K562 (cell line): Measurements from ENCODE around the gene ATP2A2. TPM values are rescaled to one million over a fixed set of nuclear protein-coding genes. Genes with fewer than 3 reads are reported as not detected.

Experiments
- ARID1B ChIP-seq: fragments of 450-650 bp; IDR thresholded peaks from 2 replicates; pipeline ENCODE4 v1.6.1; 2016; ENCODE audit warnings: antibody characterized with exemption, mild to moderate bottlenecking, inconsistent platforms
- C11orf30 ChIP-seq: fragments of 450-650 bp; IDR thresholded peaks from 2 replicates; pipeline ENCODE4 v1.6.1; 2016; ENCODE audit warnings: low read depth, mild to moderate bottlenecking
- CEBPG ChIP-seq, 3 experiments: fragments of 200-800 bp in 1 of 3; sonication (Bioruptor generic) in 1 of 3; sonication (generic) in 1 of 3; formaldehyde crosslinking in 1 of 3; IDR thresholded peaks in 2 of 3; conservative IDR thresholded peaks in 1 of 3; 2 replicates each; pipeline versions ENCODE4 v1.6.1 to v1.8.0; 2016 to 2022; ENCODE audit warnings: missing compliant biosample characterization in 2 of 3, missing genetic modification characterization in 2 of 3, mild to moderate bottlenecking in 1 of 3, missing genetic modification reagents in 1 of 3
- EP400 ChIP-seq: fragments of 450-650 bp; IDR thresholded peaks from 2 replicates; pipeline ENCODE4 v1.6.1; 2017; ENCODE audit warnings: antibody characterized with exemption, mild to moderate bottlenecking, moderate library complexity
- HDAC6 ChIP-seq: IDR thresholded peaks from 2 replicates; pipeline ENCODE4 v1.6.1; 2012; ENCODE audit warnings: low read depth, mild to moderate bottlenecking, control low read depth, inconsistent platforms, low read length, moderate library complexity
- MAFK ChIP-seq: IDR thresholded peaks from 2 replicates; pipeline ENCODE4 v1.6.1; 2011; ENCODE audit warnings: low read length, improper control_type of control experiment
- MTA2 ChIP-seq: fragments of 450-650 bp; IDR thresholded peaks from 2 replicates; pipeline ENCODE4 v1.6.1; 2016; ENCODE audit warnings: low read depth
- MTA3 ChIP-seq: fragments of 450-650 bp; formaldehyde crosslinking; IDR thresholded peaks from 2 replicates; pipeline ENCODE4 v1.6.1; 2017; ENCODE audit warnings: mild to moderate bottlenecking, borderline replicate concordance
- TAL1 ChIP-seq: fragments of 450-650 bp; IDR thresholded peaks from 2 replicates; pipeline ENCODE4 v1.6.1; 2016; ENCODE audit warnings: mild to moderate bottlenecking
- ZC3H8 ChIP-seq: fragments of 450-650 bp; IDR thresholded peaks from 2 replicates; pipeline ENCODE4 v1.6.1; 2017
- polyA plus RNA-seq, 8 experiments: library from polyadenylated mRNA; depleted of rRNA in 4 of 8; stranded (reverse) in 5 of 8; unstranded in 3 of 8; fragments of >200 nt; fragmentation: Nextera tagmentation in 2 of 8; fragmentation: Illumina TruSeq in 1 of 8; extraction: Ambion mirVana in 2 of 8; extraction: Trizol in 1 of 8; gene quantifications; 2 replicates each; pipeline versions ENCODE4 v1.2.1 to v1.2.3, GENCODE V29; 2011 to 2014; ENCODE audit warnings: inconsistent platforms in 1 of 8, missing spikeins in 1 of 8
- total RNA-seq, 7 experiments: library from RNA; depleted of rRNA in 6 of 7; stranded (reverse); fragments of >200 nt in 6 of 7; fragmentation: Illumina TruSeq in 2 of 7; extraction: Trizol in 2 of 7; gene quantifications; 2 replicates each; pipeline versions ENCODE4 v1.2.1 to v1.2.3, GENCODE V29; 2011 to 2021; ENCODE audit warnings: low replicate concordance in 1 of 7
- TF ChIP-seq, protein P1 (sequence below), 2 experiments: fragments of 450-650 bp in 1 of 2; sonication (generic) in 1 of 2; formaldehyde crosslinking in 1 of 2; IDR thresholded peaks; 2 replicates each; pipeline versions ENCODE4 v1.7.1 to v1.9.0; 2016 to 2022; ENCODE audit warnings: inconsistent platforms in 1 of 2, mild to moderate bottlenecking in 1 of 2, missing genetic modification reagents in 1 of 2
- TF ChIP-seq, protein P2 (sequence below): IDR thresholded peaks from 2 replicates; pipeline ENCODE4 v1.6.1; 2012; ENCODE audit warnings: low read depth, low read length, improper control_type of control experiment, borderline replicate concordance
- TF ChIP-seq, protein P3 (sequence below): sonication (generic); formaldehyde crosslinking; IDR thresholded peaks from 2 replicates; pipeline ENCODE4 v1.5.0; 2020; ENCODE audit warnings: missing genetic modification reagents
- TF ChIP-seq, protein P4 (sequence below), 2 experiments: fragments of 450-650 bp; IDR thresholded peaks; 2 replicates each; pipeline ENCODE4 v1.6.1; 2016

Gene ATP2A2
- total and polyA plus RNA-seq, 9 of the 15 experiments (the other 6 are each of a cell fraction or from before 2014, with no cell fraction given) = 5.2 to 205 (median 51.6) TPM

DNA sequence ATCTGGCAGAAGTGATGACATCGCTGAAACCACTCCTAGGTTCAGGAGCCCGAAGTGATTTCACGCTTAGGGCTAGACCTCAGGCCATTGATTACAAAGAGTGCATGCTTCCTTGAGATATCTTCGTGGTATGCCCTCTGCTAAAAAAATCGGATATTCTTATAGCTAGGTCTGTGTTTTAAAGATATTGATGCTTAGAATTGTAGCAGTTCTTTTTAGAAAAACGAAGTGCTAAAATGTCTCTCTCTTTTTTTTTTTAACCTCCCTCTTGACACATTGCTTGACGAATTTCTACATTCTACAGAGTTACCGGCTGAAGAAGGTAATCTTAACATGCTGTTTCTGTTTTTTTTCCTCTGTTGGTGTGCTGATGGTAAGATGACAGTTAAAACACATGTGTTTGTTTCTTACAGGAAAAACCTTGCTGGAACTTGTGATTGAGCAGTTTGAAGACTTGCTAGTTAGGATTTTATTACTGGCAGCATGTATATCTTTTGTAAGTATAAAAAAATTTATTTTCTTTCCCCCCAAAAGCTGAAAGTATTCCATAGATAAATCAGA is 1.3 kb downstream of the ATP2A2 start (continued):
- TF ChIP-seq, protein P1, sequence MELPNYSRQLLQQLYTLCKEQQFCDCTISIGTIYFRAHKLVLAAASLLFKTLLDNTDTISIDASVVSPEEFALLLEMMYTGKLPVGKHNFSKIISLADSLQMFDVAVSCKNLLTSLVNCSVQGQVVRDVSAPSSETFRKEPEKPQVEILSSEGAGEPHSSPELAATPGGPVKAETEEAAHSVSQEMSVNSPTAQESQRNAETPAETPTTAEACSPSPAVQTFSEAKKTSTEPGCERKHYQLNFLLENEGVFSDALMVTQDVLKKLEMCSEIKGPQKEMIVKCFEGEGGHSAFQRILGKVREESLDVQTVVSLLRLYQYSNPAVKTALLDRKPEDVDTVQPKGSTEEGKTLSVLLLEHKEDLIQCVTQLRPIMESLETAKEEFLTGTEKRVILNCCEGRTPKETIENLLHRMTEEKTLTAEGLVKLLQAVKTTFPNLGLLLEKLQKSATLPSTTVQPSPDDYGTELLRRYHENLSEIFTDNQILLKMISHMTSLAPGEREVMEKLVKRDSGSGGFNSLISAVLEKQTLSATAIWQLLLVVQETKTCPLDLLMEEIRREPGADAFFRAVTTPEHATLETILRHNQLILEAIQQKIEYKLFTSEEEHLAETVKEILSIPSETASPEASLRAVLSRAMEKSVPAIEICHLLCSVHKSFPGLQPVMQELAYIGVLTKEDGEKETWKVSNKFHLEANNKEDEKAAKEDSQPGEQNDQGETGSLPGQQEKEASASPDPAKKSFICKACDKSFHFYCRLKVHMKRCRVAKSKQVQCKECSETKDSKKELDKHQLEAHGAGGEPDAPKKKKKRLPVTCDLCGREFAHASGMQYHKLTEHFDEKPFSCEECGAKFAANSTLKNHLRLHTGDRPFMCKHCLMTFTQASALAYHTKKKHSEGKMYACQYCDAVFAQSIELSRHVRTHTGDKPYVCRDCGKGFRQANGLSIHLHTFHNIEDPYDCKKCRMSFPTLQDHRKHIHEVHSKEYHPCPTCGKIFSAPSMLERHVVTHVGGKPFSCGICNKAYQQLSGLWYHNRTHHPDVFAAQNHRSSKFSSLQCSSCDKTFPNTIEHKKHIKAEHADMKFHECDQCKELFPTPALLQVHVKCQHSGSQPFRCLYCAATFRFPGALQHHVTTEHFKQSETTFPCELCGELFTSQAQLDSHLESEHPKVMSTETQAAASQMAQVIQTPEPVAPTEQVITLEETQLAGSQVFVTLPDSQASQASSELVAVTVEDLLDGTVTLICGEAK (IDR thresholded peaks at IDR 0.05) = peak; percentile 49
- TF ChIP-seq, protein P1 (CRISPR knock-in tag; IDR thresholded peaks at IDR 0.05) = no peak
- TF ChIP-seq C11orf30 (peak; percentile 78; the same call in 1 of the 2 replicates), MTA2 (0 out of 2 replicates have a peak, but pooled peaks have one; percentile 12), ZC3H8 (0 out of 2 replicates have a peak, but pooled peaks have one; percentile 13), EP400 (peak; percentile 43; the same call in 1 of the 2 replicates), MAFK (peak; percentile 49), HDAC6 (no peak), MTA3 (0 out of 2 replicates have a peak, but pooled peaks have one; percentile 2), CEBPG (CRISPR knock-in tag; IDR thresholded peaks at IDR 0.05) (peak; percentile 79), CEBPG (tag; conservative IDR thresholded peaks at IDR 0.05 in 1 of 2, IDR thresholded peaks at IDR 0.05 in 1 of 2) (peak; percentile 3 to 74), TAL1 (peak; percentile 31; the same call in 1 of the 2 replicates), ARID1B (peak; percentile 30; the same call in 1 of the 2 replicates)
- TF ChIP-seq, protein P2, sequence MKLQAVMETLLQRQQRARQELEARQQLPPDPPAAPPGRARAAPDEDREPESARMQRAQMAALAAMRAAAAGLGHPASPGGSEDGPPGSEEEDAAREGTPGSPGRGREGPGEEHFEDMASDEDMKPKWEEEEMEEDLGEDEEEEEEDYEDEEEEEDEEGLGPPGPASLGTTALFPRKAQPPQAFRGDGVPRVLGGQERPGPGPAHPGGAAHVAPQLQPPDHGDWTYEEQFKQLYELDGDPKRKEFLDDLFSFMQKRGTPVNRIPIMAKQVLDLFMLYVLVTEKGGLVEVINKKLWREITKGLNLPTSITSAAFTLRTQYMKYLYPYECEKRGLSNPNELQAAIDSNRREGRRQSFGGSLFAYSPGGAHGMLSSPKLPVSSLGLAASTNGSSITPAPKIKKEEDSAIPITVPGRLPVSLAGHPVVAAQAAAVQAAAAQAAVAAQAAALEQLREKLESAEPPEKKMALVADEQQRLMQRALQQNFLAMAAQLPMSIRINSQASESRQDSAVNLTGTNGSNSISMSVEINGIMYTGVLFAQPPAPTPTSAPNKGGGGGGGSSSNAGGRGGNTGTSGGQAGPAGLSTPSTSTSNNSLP = no peak
- TF ChIP-seq, protein P3, sequence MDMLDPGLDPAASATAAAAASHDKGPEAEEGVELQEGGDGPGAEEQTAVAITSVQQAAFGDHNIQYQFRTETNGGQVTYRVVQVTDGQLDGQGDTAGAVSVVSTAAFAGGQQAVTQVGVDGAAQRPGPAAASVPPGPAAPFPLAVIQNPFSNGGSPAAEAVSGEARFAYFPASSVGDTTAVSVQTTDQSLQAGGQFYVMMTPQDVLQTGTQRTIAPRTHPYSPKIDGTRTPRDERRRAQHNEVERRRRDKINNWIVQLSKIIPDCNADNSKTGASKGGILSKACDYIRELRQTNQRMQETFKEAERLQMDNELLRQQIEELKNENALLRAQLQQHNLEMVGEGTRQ = no peak
- TF ChIP-seq, protein P4, sequence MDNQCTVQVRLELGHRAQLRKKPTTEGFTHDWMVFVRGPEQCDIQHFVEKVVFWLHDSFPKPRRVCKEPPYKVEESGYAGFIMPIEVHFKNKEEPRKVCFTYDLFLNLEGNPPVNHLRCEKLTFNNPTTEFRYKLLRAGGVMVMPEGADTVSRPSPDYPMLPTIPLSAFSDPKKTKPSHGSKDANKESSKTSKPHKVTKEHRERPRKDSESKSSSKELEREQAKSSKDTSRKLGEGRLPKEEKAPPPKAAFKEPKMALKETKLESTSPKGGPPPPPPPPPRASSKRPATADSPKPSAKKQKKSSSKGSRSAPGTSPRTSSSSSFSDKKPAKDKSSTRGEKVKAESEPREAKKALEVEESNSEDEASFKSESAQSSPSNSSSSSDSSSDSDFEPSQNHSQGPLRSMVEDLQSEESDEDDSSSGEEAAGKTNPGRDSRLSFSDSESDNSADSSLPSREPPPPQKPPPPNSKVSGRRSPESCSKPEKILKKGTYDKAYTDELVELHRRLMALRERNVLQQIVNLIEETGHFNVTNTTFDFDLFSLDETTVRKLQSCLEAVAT (IDR thresholded peaks at IDR 0.05) = 0 out of 4 replicates have a peak, but pooled peaks of 1 of the 2 experiments have one; percentile 13
